HG03139 (cell line): ENCODE measurements around the gene DPYSL3.
"Not testable (repeated sequence)": the region's sequence is repeated elsewhere in the genome, so short reads cannot be mapped to it uniquely, and the experiment has no call there.

Source experiments
- ATAC-seq: cut with Tn5 transposase; IDR thresholded peaks from one replicate; pipeline ENCODE4 v1.9.1; 2021; ENCODE audit not compliant: unreplicated experiment

Gene DPYSL3

GRCh38 chr5:147509710-147510651, at the start of gene DPYSL3:
Gene DPYSL3 (minus strand): TSS chr5:147510068. CDS start chr5:147509858, 210 bp downstream.
- ATAC-seq = peak; percentile 61

GRCh38 chr5:147558826-147559225, 49.0 kb upstream of the DPYSL3 start:
- ATAC-seq = no peak

GRCh38 chr5:147557876-147558745, 48.2 kb upstream of the DPYSL3 start:
- ATAC-seq = no peak

GRCh38 chr5:147555176-147555575, 45.3 kb upstream of the DPYSL3 start:
- no peak for ATAC-seq

GRCh38 chr5:147554261-147554817, 44.5 kb upstream of the DPYSL3 start:
- ATAC-seq = no peak

GRCh38 chr5:147553817-147554216, 43.9 kb upstream of the DPYSL3 start:
- not testable (repeated sequence) for ATAC-seq

- ATAC-seq = no peak
These were observed 43.0 kb upstream of the DPYSL3 start for GRCh38 chr5:147552897-147553296.

GRCh38 chr5:147551677-147552076, 41.8 kb upstream of the DPYSL3 start:
- no peak for ATAC-seq

GRCh38 chr5:147547730-147548129, 37.9 kb upstream of the DPYSL3 start:
- ATAC-seq = no peak

- no peak for ATAC-seq
These were observed 34.7 kb upstream of the DPYSL3 start for GRCh38 chr5:147544556-147544955.

GRCh38 chr5:147539053-147539452, 29.2 kb upstream of the DPYSL3 start:
- no peak for ATAC-seq

- ATAC-seq = no peak
These were observed 28.4 kb upstream of the DPYSL3 start for GRCh38 chr5:147538236-147538635.

GRCh38 chr5:147534172-147534951, 24.5 kb upstream of the DPYSL3 start:
- no peak for ATAC-seq

GRCh38 chr5:147532156-147532555, 22.3 kb upstream of the DPYSL3 start:
- no peak for ATAC-seq

- ATAC-seq = no peak
These were observed 20.9 kb upstream of the DPYSL3 start for GRCh38 chr5:147530530-147531389.

- ATAC-seq = no peak
These were observed 13.2 kb upstream of the DPYSL3 start for GRCh38 chr5:147523069-147523468.

GRCh38 chr5:147522435-147522834, 12.6 kb upstream of the DPYSL3 start:
- no peak for ATAC-seq

- no peak for ATAC-seq
These were observed 10.6 kb upstream of the DPYSL3 start for GRCh38 chr5:147520450-147520849.

- no peak for ATAC-seq
These were observed 9.5 kb upstream of the DPYSL3 start for GRCh38 chr5:147519380-147519779.

- no peak for ATAC-seq
These were observed 7.5 kb upstream of the DPYSL3 start for GRCh38 chr5:147517383-147517782.
